Measurements from ENCODE around the gene AGPAT2.

Gene AGPAT2

DNA sequence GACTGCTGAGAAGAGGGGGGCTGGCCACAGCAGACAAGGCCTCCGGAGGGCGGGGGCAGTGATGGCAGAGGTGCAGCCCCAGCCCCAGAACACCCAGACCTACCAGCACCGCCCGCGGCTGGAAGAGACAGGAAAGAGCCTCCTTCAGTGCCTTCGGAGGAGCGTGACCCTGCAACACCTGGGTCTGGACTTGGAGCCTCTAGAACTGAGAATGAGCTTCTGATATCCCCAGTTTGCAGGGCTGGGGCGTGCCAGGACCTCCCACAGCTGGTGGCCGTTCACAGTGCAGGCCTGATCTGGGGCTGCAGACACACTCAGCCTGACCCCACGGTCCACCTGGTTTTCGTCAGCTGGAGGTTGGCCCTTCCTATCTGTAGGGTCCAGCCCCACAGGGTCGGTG is 46.4 kb upstream of the AGPAT2 start:
- Histone ChIP-seq H3K9me3 (ENCODE audit: control insufficient read depth, insufficient read depth, low read length) (no peaks in the 10 kb centered on the region), H3K4me3 (ENCODE audit: low read length) (no peak overlapping the region), H3K9me2 (replicated peaks; ENCODE audit: control insufficient read depth, low read length) (no peaks in the 10 kb centered on the region), H3K4me1 (ENCODE audit: control insufficient read depth, low read length) (peaks cover 16% of the 10 kb centered on the region), H3K36me3 (ENCODE audit: control insufficient read depth, low read length) (peaks cover 7% of the 10 kb centered on the region), H3K27ac (ENCODE audit: low read depth, low read length) (no peak overlapping the region), H4K20me1 (ENCODE audit: control insufficient read depth, insufficient read depth, low read depth, low read length) (no peaks in the 10 kb centered on the region), H3K79me2 (ENCODE audit: control insufficient read depth, low read length) (peaks cover 27% of the 10 kb centered on the region), H3K27me3 (ENCODE audit: control insufficient read depth, low read length) (no peaks in the 10 kb centered on the region), H3F3A (ENCODE audit: control insufficient read depth, insufficient read depth) (no peaks in the 10 kb centered on the region; the same call in 1 of the 2 replicates), H3K4me2 (ENCODE audit: low read length) (no peak overlapping the region)
- no peak for TF ChIP-seq CTCF (IDR thresholded peaks at IDR 0.05; ENCODE audit: low read depth, low read length, poor library complexity, severe bottlenecking)

DNA sequence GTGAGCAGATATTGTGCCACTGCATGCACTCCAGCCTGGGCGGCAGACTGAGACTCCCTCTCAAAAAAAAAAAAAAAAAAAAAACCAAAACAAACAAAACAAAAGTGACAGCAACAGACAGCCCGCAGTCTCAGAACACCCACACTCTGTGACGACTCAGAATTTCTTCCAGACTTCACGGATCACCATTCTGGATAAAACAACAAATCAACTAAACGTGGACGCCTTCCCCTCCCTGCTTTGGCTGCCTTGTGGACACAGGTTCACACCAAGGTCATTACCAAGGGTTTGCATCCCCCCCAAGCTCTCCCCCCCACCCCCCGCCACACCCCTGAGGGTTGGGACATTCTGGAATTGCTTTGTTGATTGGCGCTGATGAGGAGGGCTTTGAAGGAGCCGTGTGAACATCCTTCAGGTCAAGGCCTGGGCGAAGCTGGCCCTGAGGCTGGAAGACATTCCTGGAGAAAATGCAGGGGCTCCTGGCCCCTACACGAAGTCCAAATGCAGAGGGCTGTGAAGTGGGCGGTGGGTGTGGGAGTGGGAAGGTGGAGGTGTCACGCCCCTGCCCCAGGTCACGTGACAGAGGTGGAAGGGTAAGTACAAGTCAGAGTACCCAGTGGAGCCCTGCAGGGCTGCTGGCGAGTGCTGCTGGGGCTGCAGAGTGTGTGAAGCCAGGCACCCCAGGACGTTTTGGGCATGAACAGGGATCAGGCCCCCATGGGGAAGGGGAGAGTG is 45.4 kb upstream of the AGPAT2 start:
- Histone ChIP-seq H3F3A (ENCODE audit: control insufficient read depth, insufficient read depth) (peaks cover under 1% of the 10 kb centered on the region; the same call in 1 of the 2 replicates), H3K9me3 (ENCODE audit: control insufficient read depth, insufficient read depth, low read length) (no peaks in the 10 kb centered on the region), H3K27ac (ENCODE audit: low read depth, low read length) (no peak overlapping the region), H4K20me1 (ENCODE audit: control insufficient read depth, insufficient read depth, low read depth, low read length) (peaks cover 2% of the 10 kb centered on the region; the same call in 1 of the 2 replicates), H3K4me2 (ENCODE audit: low read length) (no peak overlapping the region), H3K36me3 (ENCODE audit: control insufficient read depth, low read length) (peaks cover 10% of the 10 kb centered on the region), H3K9me2 (replicated peaks; ENCODE audit: control insufficient read depth, low read length) (no peaks in the 10 kb centered on the region), H3K4me1 (ENCODE audit: control insufficient read depth, low read length) (peaks cover 16% of the 10 kb centered on the region), H3K4me3 (ENCODE audit: low read length) (no peak overlapping the region), H3K79me2 (ENCODE audit: control insufficient read depth, low read length) (peaks cover 36% of the 10 kb centered on the region), H3K27me3 (ENCODE audit: control insufficient read depth, low read length) (no peaks in the 10 kb centered on the region)
- TF ChIP-seq EZH2phosphoT487 (IDR thresholded peaks at IDR 0.05; ENCODE audit: borderline replicate concordance, low read length), result no peak
- no peak for TF ChIP-seq CTCF (IDR thresholded peaks at IDR 0.05; ENCODE audit: low read depth, low read length, poor library complexity, severe bottlenecking)

GRCh38 chr9:136729926-136730325 is 42.7 kb upstream of the AGPAT2 start:
- peaks cover 32% of the 10 kb centered on the region for H3K4me1 ChIP-seq (ENCODE audit: control insufficient read depth, low read length)
- H3K27ac ChIP-seq (ENCODE audit: low read depth, low read length), result no peak overlapping the region
- H3K79me2 ChIP-seq (ENCODE audit: control insufficient read depth, low read length), result peaks cover 60% of the 10 kb centered on the region
- H4K20me1 ChIP-seq (ENCODE audit: control insufficient read depth, insufficient read depth, low read depth, low read length), result peaks cover 24% of the 10 kb centered on the region
- peaks cover 26% of the 10 kb centered on the region for H3F3A ChIP-seq (ENCODE audit: control insufficient read depth, insufficient read depth)
- no peaks in the 10 kb centered on the region for H3K9me2 ChIP-seq (replicated peaks; ENCODE audit: control insufficient read depth, low read length)
- H3K36me3 ChIP-seq (ENCODE audit: control insufficient read depth, low read length), result peaks cover 37% of the 10 kb centered on the region
- no peaks in the 10 kb centered on the region for H3K27me3 ChIP-seq (ENCODE audit: control insufficient read depth, low read length)
- peak overlapping the region; percentile 83 for H3K4me2 ChIP-seq (ENCODE audit: low read length)
- H3K4me3 ChIP-seq (ENCODE audit: low read length), result peak overlapping the region; percentile 97
- no peaks in the 10 kb centered on the region for H3K9me3 ChIP-seq (ENCODE audit: control insufficient read depth, insufficient read depth, low read length)
- TF ChIP-seq CTCF (IDR thresholded peaks at IDR 0.05; ENCODE audit: low read depth, low read length, poor library complexity, severe bottlenecking), result no peak
- TF ChIP-seq EZH2phosphoT487 (IDR thresholded peaks at IDR 0.05; ENCODE audit: borderline replicate concordance, low read length), result no peak
